HG02623 (cell line): ENCODE data around the gene DIP2C.
A peak's percentile ranks its signal among the peaks of the same experiment; 100 is the strongest.
"Not testable (repeated sequence)": the region's sequence is repeated elsewhere in the genome, so short reads cannot be mapped to it uniquely, and the experiment has no call there.

Source experiments
- ATAC-seq: cut with Tn5 transposase; IDR thresholded peaks from one replicate; pipeline ENCODE4 v1.9.1; 2021; ENCODE audit warnings: moderate library complexity; ENCODE audit not compliant: unreplicated experiment

Gene DIP2C

GRCh38 chr10:474946-475345 lies 214.5 kb downstream of the DIP2C start:
- ATAC-seq: no peak

DNA sequence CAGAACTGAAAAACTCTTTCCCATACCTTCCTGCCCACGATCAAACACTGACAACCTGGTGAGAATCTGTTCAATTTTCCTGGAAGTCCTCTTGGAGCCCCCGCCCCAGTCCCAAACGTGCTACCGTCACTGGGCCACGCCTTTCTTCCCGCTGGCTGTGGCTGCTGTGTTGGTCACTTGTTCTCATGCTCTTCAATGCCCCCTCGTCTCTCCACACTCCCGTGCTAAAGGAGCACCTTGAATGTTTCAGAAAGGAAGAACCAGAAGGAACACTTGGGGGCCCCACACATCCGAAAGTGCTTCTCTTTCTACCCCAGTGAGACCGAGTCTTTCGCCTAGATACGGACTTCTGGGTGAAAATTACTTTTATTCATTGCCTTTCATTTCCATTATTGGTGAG lies 215.1 kb downstream of the DIP2C start:
- no peak for ATAC-seq

DNA sequence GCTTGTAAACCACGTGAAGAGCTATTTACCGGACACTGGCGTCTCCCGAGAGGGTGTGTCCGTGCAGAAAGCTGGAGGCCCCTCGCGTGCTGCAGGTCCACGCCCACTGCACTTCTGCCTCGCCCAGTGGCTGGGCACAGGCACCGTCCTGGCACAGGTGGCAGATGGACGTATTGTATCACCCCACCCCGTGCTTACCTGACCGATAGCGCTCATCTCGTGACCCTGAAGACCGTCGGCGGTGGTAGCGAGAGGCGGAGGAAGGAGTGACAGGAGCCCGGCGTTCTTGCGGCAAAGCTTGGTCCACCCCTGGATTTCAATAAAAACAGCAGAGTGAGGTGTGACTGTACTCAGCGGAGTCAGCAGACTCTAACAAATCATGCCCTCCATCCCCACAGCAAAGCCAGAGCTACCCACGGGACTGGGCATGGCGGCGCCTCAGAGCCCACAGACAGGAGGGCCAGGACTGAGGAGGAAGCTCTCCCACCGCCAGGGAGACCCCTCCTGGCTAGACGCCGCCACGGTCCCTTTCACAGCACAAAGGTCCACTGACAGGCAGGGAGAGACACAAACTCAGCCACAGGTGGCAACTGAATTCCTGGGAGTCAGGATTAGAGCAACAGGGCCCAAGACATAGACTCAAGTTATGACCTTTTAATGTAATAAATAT lies 217.1 kb downstream of the DIP2C start:
- no peak for ATAC-seq

DNA sequence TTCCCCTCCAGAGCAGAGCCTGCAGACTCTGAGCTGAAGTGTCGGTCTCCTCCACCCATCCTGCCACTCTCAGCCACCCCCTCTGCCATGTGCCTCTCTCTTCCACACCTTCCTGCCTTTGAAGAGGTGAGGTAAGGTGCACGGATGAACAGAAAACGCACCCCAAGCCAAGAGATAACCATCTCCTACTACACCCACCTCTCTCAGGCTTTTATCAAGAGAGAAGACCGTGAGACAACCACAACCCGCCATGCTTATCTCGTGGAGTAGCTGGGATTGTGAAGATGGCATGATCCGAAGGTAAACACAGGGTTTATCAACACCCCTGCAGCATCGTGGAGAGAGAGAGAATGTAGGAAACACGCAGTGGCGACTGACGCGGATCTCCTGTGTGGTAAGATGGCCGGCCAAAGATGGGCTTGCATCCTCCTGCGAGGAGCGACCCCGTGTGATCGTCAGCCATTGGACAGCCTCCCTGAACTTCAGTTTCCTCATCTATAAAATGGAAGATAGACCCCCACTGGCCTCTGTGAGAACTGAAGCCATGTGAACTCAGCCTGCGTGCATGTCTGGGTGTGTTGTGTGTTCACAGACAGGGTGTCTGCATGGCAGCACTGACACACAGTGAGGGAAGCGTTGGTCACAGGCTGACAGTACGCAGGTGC lies 219.0 kb downstream of the DIP2C start:
- no peak for ATAC-seq

GRCh38 chr10:469947-470338 lies 219.5 kb downstream of the DIP2C start:
- ATAC-seq: no peak

GRCh38 chr10:459743-460142 lies 229.7 kb downstream of the DIP2C start:
- no peak for ATAC-seq

- no peak for ATAC-seq
Observed at GRCh38 chr10:458421-458851, 231.0 kb downstream of the DIP2C start.

- no peak for ATAC-seq
Observed at GRCh38 chr10:456486-456885, 233.0 kb downstream of the DIP2C start.

- ATAC-seq: no peak
Observed at GRCh38 chr10:454860-455259, 234.6 kb downstream of the DIP2C start.

GRCh38 chr10:453647-454046 lies 235.8 kb downstream of the DIP2C start:
- no peak for ATAC-seq

DNA sequence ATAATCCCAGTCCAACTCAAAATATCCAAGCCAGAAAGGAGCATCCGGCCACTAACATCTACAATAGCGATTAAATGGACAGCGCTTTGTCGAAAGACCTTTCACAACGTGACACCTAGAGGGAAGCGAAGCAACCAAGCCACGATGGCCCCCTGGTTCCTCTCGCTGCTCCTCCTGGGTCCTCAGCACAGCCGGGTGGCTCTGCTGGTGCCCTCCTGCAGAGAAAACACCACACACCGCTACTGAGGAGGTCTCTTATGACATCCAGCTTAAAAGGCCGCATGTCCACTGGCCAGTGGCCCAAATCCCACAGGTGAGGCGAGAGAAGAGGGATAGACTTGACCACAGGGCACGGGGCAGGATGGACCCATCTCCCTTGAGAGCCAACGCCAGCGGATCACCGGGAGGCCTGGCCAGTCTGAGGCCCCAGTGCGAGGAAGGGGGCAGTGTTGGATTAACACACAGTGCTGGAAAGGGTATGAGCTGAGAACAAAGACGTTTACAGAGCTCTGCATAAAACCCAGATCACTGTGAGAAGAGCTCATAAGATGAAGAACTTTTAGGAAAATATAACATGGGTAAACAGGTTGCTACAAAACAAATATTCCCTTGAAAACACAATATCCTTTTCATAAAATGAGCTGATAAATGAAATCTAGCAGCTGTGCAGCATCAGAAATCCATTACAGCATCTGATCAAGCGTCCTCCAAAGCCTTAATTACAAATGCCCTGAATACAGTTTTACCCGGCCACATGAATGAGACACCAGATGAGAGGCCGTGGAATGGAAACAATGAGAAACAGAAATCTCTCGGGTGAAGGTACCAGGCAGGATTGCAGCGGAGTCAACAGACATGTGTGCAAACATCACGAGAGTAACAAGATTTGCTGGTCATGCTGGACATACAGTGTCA lies 236.7 kb downstream of the DIP2C start:
- ATAC-seq: no peak

- ATAC-seq: no peak
Observed at GRCh38 chr10:451856-452255, 237.6 kb downstream of the DIP2C start.

DNA sequence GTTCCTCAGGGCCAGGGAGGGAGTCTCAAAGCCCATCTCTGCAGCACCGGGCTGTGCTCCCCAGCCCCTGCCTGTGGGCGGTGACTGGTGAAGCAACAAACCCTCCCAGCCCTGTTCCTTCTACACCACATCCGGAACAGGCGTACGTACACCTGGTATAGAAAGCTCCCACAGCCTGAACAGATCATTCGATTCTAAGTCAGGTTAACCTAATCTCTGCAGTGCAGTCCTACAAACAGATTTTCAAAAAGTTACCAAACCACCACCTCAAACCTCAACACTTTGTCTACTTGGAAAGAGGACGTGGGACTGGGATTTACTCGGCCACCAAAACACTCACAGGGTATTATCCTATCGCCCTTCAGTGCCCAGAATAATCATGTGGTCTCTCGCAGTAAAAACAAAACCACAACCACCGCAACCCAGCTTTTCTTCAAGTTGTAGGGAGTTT lies 238.4 kb downstream of the DIP2C start:
- ATAC-seq: peak; percentile 98

DNA sequence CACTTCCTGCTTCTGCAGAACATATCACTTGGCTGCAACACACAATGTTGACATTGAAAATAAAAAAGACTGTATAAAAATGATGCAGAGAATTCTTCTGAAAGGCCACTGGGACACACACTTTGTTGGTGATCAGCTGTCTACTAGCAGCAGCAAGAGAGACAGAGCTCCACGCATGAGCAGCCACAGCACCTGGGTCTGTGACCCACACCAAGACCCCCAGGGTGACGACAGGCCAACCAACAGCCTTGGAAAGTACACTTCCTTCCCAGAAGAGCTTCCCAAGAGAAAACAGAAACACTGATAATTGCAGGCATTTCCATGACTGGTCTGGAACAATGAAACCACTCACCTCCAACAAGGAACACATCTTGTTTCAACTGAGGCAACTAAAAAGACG lies 239.0 kb downstream of the DIP2C start:
- ATAC-seq: no peak

- not testable (repeated sequence) for ATAC-seq
Observed at GRCh38 chr10:449331-449730, 240.1 kb downstream of the DIP2C start.

DNA sequence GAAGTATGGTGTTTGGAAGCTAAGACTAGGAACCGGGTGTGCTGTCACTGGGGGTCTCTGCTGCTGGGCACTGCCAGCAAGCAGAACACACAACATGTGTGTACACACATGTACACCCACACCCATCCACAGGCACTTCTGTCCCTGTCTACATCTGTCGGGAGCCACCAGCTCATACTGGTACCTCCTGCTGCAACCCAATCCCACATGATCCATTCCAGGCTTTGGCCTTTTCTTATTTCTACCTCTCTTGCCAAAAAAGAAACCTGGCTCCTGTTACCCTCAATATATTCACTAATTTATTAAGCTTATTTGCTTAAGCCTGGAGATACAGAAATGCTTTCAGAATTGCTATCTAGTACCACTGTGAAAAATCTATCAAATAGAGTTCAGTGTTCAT lies 246.0 kb downstream of the DIP2C start:
- ATAC-seq: no peak

DNA sequence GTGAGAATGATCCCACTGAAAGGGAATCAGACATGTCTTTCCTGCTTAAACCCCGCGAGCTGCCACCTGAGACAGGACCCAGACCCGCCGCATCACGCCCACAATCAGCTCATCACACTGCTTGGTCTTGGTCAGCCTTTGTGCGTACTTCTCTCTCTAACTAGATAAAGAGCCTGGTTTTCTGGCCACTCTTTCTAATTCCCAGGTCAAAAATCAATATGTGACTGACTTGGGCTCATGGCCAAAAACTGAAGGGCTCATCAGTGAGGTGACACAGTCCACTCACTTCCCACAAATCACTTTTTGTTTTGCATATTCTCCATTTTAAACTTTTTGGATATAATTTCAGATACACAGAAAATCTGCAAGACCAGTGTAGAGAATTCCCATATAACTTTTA lies 247.3 kb downstream of the DIP2C start:
- no peak for ATAC-seq

- no peak for ATAC-seq
Observed at GRCh38 chr10:441659-442058, 247.8 kb downstream of the DIP2C start.

GRCh38 chr10:440127-440526 lies 249.3 kb downstream of the DIP2C start:
- no peak for ATAC-seq

DNA sequence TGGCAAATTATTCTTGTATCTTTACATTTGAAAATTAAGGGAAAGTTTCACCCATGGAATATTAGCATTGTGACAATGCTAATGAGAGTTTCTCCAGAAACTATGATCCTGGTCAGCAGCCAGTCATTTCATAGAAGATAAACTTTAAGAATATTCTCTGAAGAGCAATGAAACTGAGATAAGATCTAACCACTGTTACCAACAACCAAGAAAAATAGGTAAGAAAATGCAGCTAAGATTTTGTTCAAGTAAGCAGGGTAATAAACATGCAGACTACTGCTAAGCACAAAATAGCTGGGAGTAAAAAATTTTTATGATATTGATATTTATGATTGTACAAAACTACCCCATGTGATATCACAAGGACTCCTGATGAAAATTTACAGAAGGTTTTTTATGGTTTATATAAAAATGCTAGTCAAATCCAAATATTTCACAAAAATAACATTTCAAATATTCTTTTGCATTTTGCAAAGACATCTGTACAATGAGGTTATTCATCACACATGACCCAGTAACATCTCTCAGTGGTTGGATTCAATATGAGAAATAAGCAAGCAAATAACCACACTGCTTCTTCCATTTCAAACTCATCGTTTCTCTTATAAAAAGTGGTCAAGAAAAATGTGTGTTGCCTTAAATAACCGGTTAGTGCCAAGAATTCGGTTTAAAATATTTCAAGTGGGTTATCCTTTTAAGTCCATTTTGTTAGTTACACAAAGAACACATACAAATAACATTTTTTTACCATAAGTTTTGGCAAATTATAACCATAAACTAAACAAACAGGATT lies 251.6 kb downstream of the DIP2C start:
- ATAC-seq: no peak
